ENCODE measurements around the gene AMOTL1.

The AMOTL1 gene

DNA sequence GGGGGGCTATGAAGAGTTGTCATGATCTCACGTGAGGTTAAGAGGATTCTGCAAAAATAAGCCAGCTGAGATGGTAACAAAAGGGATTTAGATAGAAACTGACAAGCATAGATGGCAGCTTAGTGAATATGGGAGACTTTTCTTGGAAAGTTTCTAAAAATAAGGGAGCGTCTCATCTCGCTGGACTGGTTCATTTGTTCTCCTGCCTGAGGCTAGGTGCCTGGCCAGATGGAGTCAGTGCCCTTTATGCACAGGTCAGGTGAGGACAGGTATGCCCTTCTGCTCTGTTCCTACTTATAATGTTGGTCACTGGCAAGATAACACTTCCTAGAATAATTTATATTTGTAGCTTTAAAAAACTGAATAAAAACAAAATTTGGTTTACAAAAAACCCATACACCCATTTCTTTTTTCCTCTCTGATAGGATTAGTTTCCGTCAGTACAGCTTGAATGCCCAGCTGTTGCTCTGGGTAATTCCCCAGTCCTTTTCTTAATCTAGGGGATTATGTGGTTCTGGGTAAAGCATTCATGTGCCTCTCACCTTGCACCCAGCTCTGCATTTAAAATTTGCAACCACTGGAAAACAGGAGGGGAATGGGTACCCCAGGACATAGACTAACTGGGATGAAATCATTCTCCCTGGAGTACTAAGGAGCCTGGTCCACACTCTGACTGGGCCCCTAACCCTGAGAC is 90.0 kb downstream of the AMOTL1 start:
- no peak for DNase-seq

DNA sequence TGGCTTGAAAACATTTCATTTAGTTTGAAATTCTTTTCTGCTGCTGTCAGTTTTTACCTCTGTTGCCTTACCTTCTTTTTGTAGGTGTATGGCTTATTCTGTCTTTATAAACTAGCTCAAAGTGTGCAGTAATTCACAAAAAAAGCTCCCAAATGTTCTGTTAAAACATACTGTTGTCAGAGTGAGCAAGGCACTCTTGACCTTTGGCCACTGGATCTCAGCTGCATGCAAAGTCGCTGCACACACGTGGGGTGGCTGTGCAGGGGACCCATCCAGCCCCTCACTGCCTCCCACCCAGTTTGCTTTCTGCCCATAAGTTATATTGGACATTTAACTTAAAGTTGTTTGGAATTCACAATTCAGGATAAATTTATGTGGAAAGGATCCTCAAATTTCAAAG is 92.2 kb downstream of the AMOTL1 start:
- DNase-seq = no peak

DNA sequence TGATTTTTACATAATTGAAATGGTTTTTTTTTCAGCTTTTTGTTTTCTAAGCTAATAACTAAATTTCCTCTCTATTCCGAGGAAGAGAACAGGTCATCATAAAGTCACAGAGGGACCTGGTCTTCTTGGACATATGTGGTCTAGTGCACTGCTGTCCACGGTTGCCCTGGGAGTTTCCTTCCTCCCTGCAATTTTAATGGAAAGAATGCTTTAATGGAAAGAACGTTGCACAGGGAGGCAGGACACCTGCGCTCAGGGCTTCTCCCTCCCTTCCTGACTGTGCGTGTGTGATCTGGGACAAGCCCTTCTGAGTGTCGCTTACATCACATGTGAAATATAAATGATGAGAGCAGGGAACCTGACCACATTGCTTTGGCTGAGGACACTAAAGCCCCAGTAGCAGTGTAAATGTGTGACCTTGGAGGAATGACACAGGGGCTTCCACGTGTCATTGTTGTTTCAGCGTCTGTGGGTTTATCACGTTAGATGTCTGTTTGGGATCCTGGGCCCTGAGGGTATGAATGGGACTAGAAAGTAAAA is 93.2 kb downstream of the AMOTL1 start:
- DNase-seq = no peak

DNA sequence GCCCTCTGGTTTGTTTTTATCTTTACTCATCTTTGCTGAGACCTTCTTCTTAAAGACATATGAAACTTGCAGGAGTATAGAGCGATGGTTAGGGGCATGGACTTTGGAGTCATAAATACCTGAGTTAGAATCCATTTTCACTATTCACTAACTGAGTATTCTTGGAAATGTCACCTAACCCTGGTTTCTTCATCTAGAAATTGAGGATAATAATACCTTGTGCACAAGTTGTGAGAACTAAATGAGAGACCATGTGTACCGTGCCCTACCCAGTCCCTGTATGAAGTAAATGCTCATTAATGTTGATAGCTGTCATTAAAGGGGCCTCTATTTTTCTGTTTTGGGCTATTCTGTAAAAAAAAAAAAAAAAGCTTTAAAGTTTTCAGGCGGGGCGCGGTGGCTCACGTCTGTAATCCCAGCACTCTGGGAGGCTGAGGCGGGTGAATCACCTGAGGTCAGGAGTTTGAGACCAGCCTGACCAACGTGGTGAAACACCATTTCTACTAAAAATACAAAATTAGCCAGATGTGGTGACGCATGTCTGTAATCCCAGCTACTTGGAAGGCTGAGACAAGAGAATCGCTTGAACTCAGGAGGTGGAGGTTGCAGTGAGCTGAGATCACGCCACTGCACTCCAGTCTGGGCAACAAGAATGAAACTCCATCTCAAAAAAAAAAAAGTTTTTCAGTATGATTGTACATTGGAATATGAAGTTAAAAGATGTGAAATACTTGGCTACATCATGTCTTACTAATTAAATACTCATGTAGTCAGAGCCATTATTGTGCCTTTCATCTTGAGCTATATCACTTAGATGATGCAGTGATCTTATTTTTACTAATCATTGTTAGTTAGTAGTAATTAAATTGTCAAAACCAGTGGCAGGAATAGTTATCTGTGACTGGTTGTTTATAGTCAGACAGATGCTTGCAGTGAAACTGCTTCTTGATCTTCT is 95.0 kb downstream of the AMOTL1 start:
- no peak for DNase-seq

DNA sequence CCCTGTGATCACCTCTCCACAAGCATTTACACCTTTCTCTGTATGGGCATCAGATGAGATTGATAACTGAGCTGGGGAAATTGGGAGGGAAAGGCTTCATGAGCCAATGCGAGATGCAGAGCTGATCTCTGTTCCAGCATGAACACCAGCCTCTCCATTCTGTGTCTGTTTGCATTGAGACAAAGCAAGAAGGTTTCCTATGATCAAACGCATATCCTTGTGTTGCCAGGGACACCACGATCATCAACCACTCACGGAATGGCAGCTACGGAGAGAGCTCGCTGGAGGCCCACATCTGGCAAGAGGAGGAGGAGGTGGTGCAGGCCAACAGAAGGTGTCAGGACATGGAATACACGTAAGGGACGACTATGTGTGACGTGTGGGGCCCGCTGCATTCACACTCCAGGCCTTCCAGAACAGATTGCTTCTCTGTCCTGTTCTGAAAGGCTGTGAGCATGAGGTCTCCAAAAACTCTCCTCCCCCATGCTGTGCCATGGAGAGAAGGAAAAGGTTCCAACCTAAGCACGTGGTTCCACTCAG is 96.4 kb downstream of the AMOTL1 start:
- DNase-seq = no peak

DNA sequence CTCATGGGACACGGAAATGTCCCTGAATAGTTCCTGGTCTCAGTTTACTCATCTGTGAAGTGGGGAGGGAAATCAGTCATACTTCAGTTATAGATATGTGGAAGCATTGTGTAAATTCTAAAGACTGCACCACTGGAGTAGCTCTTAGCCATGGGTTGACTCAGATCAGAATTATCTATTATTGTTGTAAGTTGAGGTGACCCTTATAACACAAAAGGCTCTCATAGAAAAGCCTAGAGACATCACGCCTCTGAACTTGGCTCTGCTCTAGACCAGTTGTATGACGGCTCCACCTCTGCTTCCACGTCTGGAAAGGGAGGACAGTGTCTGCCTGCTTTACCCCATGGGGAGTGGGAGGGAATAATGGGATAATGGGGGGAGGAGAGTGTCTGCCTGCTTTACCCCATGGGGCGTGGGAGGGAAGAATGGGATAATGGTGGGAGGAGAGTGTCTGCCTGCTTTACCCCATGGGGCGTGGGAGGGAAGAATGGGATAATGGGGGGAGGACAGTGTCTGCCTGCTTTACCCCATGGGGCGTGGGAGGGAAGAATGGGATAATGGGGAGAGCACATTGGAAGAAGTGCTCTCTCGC is 98.2 kb downstream of the AMOTL1 start:
- no peak for DNase-seq

DNA sequence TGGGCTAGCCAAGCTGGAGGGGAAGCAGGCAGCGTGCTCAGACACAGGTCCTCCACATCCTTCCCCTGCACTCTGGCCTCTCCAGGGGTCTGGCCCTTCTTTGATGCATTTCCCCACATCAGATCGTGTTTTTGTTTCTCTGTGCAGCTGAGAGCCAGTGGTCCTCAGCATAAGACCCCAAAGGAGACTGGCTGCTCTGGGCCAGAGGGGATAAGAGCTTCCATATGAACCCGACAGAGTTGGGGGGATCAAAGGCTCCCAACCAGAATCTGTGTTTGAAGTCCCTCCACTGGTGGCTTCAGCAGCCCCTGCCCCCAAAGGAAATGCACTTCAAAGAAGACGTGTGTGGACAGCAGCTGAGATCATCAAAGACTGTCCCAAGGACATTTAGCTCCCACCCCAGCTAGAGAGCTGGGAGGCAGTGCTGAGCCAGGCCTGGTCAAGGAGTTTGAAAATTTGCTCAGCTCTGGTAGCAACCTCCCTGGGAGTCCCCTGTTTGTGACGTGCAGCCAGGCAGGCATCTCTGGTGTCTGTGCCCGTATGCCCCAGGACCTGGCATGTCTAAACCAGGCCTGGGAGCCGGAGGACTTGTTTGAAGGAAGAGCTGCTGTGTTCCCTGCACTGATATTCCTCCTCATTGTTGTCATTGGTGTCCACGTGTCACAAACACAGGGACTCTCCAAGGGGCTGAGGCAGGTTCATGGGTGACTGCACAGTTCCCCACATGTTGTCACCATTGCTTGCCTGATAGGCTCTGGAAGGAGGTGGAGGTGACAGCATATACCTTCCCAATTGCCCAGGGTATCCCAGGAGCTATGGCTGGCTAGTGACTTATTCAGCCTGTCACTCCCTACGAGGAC is 99.0 kb downstream of the AMOTL1 start:
- DNase-seq = no peak

DNA sequence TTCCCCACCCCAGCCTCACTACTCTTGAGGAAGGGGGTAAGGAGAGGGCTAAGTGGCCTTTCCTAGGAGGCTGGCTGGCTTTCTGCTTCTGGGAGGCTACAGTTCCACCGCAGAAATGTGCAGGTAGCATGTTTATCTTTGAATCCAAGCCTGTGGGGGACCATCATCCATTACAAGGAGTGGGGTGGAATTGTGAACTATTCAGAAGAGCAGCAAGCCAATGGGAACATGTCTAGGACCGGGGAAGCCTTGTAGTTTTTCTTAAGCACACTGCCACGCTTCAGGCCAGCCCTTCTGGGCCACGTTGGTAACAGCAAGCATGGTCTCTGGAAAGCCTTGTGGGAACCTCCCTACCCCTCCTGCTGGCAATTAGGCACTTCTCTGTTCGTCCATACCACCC is 100.3 kb downstream of the AMOTL1 start:
- DNase-seq = no peak

DNA sequence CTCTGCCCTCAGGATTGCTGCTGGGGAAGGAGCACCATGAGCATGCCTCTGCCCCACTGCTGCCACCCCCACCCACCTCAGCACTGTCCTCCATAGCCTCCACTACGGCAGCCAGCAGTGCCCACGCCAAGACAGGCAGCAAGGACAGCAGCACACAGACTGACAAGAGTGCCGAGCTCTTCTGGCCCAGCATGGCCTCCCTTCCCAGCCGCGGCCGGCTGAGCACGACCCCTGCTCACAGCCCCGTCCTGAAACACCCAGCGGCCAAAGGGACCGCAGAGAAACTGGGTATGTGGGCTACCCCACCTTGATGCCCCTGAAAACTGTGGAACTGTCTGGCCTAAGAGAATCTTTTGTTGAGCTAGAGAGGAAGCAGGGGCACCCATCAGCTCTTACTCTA is 101.0 kb downstream of the AMOTL1 start:
- no peak for DNase-seq

DNA sequence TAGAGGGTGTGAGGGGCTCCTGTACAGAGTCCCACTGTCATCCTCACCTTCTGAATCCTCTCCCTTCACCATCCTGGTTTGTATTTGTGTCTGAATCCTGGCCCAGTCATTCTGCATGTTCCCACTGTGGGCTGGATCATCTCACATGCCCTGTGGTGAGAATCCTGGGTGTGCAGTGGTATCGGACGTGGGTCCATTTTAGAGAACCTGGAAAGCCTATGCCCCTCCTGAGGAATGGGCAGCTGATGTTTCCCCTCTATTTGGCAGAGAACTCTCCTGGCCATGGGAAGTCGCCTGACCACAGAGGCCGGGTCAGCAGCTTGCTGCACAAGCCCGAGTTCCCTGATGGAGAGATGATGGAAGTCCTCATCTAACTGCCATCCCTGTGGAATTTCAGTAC is 102.3 kb downstream of the AMOTL1 start:
- no peak for DNase-seq

DNA sequence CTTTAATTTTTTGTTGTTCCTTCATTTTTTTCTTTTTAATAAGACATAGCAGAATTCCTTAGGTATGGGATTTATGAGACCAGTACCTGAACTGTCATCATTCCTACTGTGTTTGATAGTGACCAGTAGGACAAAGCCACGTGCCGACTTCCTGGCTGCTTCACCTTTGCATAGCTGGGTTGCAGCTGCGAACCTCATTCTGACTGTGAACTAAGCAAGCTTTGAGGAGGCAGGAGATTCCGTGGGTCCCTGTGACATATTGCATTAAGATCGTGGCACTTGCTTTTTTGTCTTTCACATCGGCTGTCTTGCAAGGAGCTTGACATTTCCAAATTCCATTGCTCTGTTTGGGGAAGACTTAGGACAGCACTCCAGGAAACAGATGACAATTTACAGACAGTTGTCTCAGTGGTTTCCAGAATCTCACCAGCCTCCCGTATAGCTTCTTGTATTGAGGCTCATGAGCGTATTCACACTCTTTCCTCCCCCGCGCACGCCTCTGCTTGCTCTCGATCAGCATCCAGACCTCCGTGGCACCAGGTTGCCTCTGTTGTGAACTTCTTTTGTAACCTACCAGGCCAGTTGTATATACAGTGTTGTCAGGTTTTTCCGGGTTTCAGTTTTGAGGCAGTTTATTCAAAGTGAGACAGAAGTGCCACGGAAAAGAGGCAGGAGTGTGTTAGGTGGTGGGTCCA is 103.5 kb downstream of the AMOTL1 start:
- no peak for DNase-seq

DNA sequence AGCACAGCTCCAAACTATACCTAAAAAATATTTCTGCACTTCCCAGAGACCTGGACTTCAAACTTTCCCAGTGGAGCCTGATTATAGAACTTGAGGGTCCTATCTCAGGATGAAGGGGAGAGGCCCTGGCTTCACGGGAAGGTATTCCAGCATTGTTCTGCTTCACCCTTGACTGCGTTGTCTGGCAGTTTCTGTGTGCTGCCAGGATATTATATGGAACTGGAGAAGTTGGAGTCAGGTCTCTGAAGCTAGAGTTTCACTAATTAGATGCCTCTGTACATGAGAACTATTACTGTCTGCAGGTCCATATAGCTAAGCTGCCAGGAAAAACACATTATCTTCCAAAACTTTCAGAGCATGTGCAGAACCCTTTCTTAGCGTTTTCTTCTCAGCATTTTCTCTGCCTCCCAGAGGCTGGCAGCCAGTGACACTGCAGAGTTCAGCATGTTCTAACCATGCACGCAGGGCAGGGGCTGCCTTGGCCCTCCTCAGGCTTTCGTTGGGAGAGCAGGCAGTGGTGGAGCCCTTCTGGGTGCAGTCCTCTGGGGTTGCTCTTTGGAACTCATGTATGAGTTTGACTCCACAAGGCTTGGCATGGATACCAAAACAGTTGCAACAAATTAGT is 105.9 kb downstream of the AMOTL1 start:
- no peak for DNase-seq

DNA sequence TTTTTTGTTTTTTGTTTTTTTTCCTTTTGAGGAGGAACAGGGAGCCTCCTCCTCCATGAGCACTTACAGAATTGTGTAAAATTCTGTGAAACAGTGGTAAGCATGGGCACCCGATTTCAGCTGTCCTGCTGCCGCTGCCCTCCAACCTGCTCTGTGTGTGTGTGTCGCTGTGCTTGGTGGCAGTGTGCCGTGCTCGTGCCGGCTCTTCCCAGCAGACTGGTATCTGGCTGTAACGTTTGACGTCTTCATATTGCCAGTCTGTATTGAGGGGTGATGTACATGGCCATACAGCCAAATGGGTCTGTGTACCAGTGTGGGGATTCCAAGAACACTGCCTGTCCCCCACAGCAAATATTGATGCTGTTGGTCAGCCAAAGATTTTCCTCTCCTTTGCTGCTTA is 108.1 kb downstream of the AMOTL1 start:
- DNase-seq = no peak

DNA sequence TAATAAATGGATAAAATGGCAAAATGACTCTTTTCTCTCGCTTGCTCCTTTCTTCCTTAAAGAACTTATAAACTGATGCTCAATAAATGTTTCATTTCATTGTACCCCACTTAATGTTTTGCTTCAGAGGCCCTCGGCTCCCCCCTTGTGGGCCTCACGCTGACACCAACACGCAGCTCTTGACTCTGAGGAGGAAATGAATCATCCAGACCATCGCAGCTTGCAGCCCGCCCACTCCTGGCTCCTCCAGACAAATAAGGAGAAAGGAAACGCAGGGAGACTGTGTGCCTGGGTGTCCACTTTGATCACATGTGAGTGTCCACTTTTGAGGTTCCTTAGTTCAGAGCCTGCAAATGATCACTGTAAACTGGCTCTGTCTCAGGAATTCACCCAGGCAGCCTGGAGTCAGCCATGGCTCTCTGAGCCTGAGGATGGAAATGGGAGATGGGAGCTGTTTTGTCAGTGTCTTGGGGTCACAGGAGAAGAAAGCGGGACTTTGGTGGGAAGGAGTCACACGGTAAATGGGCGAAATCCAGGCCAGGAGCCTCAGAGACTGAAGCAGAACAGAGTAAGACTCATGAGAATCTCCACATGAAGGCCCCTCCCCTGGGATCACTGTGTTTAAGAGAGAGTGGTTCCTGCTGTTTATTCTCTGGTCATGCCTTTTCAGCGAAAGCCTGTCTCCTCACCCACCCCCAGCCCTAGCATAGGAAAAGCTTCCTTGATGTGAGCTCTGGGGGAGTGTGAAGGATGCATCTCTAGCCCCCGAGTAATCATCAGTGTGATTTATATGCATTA is 108.7 kb downstream of the AMOTL1 start:
- DNase-seq = peak; percentile 80

DNA sequence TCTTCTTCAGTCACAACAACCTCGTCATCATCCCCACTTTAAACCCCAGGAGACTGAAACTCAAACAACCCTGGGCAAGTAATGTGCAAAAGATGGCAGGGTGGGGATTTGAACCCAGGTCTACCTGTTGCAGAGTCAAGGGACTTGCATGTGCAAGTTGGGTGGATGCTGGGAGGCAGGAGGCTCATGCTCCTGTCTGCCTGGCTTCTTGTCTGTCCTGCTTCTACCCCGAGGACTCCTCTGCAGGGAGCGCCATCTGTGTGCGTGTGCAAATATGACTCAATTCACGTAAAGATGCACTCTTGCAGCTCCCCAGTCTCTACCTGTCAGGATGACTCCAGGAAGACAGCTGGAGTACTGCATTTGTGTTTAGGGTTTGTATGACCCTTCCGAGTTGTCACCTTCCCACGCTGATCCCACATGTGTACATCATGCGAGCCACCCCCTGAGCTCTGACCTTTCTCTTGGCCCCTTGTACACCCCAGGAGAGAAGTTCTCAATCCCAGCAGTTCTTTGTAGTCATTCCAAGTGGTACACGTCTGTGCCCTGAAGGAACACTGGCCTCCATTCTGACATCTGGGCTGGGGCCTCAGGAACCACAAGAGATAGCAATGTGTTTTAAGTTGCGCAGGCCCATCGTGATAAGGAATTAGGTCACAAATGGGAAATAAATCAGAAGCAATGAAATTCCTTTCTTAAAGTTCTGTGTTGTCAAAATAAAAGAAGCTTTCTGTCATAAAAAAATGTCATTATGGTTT is 109.5 kb downstream of the AMOTL1 start:
- no peak for DNase-seq

DNA sequence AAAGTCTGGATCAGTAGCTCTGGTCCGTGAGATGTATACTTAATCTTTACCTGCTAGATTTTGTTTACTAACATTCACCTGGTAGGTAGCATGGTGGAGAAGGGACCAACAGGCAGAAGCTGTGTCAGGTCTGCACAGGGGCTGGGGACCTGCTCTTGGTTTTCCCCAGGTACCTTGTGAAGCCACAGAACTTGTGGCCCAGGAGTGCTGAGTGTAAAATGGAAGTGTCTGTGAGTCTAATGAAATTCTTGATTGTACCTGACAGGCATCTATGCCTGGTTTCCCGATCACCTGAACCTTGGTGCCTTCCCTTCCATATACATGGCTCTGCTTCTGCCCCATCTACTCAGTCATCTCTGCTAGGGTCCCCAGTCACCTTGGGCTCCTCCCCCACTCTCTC is 110.8 kb downstream of the AMOTL1 start:
- DNase-seq = no peak

DNA sequence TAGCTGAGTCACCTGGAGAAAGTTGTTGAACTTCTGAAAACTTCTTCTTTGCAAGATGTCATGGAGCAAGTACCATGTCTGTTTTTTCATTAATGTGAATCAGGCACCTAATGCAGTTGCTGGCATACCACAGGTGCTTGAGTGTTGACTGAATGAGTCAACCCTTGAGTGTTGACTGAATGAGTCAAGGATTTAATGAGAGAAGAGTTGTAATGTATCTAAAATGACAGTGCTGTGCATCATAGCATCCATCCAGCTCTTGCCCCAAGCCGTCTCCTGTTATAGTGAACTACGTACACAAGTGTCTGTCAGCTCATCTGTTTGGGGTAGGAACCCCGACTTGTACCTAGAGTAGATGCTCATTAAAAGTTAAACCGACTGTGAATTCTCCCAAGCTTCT is 112.1 kb downstream of the AMOTL1 start:
- DNase-seq = no peak

DNA sequence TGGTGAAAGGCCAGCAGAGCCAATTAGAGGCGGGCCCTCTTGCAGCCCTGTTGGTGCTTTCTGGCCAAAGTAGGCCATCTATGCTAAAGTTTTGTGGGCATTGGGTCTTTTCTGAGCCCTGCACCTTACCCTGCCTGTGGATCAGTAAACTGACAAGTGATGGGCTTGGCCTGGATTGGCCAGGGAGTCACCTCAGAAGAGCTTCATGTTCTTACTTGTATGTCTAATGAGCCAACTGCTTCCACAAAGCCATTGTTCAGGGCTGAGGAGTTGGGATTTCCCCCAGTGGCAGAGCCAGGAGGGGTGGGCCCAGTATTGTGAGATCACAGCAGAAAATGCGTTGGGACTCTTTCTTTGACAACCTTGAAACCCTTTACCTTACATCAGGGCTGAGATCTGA is 114.8 kb downstream of the AMOTL1 start:
- no peak for DNase-seq

DNA sequence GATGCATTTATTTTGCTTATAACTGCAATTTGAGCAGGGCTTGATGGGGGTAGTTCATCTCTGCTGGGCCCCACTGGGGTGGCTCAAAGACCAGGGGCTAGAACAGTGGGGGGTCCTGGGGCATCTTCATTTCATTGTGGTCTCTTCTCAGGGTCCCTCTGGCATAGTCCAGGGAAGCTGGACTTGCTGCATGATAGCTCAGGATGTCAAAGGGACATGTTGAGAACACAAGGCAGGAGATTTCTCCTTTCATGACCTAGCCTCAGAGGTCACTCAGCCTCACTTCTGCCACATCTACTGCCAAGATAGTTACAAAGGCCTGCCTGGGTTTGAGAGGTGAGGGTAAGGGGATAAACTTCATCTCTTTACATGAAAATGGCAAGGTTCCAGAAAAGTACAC is 115.7 kb downstream of the AMOTL1 start:
- DNase-seq = no peak

DNA sequence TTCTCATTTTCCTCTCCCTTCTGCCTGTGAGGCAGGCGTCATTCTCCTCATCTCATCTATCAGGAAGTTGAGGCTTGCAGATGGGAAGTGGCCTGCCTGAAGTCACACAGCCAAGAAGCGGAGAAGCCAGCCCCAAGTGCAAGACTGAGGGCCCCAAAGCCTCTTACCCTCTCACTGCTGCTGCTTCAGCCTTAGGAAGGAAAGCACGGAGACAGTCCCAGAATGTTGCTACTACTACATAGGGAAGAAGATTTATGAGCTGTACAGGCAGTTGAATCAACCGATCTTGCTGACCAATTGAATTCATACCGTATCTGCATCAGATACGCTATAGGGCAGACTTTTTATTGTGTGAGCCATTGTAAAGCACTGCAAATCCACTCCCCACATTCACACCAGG is 116.2 kb downstream of the AMOTL1 start:
- no peak for DNase-seq
